Measurements from ENCODE around the gene IL22.

DNA sequence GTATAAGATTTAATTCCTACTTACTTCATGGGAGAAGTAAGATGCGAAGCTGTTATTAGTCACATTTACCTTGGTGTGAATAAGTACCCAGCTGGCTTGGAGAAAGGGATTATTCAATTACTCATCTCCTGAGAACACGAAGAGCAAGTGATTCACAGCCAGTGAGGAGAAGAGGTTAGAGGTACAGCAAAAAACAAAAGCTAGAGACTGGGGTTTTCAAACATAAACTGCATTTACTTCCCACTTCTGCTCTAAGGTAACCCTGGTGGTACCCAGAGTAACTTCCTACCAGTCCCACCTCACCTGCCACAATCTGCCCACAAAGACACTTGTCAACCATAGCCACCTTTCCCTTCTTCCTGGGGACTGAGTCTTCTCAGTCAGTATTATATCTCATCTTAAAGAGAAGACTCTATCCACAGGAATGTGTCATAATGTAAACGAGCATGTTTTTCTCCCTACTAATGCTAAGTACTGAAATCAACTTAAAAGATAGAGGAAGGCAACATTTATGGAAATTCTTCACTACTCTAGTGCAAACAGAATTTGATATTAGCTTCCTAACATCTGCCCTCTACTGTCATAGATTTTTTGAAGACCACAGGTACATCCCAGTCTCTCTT lies 6.0 kb upstream of the IL22 start:
- TF ChIP-seq POU5F1 (IDR thresholded peaks at IDR 0.05; ENCODE audit: borderline replicate concordance, low read depth, low read length, partially characterized antibody) (no peak), EZH2 (IDR thresholded peaks at IDR 0.05; ENCODE audit: borderline replicate concordance, low read depth, low read length) (no peak), ZEB2 (IDR thresholded peaks at IDR 0.05) (no peak), NFE2L1 (tag; IDR thresholded peaks at IDR 0.05; ENCODE audit: borderline replicate concordance, low read depth) (no peak), DPF2 (IDR thresholded peaks at IDR 0.05) (no peak), HNRNPL (IDR thresholded peaks at IDR 0.05; ENCODE audit: low read depth, low read length) (no peak), SMARCA5 (IDR thresholded peaks at IDR 0.05) (no peak)
- TF ChIP-seq, protein P1, sequence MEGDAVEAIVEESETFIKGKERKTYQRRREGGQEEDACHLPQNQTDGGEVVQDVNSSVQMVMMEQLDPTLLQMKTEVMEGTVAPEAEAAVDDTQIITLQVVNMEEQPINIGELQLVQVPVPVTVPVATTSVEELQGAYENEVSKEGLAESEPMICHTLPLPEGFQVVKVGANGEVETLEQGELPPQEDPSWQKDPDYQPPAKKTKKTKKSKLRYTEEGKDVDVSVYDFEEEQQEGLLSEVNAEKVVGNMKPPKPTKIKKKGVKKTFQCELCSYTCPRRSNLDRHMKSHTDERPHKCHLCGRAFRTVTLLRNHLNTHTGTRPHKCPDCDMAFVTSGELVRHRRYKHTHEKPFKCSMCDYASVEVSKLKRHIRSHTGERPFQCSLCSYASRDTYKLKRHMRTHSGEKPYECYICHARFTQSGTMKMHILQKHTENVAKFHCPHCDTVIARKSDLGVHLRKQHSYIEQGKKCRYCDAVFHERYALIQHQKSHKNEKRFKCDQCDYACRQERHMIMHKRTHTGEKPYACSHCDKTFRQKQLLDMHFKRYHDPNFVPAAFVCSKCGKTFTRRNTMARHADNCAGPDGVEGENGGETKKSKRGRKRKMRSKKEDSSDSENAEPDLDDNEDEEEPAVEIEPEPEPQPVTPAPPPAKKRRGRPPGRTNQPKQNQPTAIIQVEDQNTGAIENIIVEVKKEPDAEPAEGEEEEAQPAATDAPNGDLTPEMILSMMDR (IDR thresholded peaks at IDR 0.05 in 2 of 3, conservative IDR thresholded peaks at IDR 0.05 in 1 of 3; ENCODE audit: insufficient read depth in 2 of 3, low read depth in 1 of 3, low read length in 3 of 3) = no peak
- TF ChIP-seq, protein P2, sequence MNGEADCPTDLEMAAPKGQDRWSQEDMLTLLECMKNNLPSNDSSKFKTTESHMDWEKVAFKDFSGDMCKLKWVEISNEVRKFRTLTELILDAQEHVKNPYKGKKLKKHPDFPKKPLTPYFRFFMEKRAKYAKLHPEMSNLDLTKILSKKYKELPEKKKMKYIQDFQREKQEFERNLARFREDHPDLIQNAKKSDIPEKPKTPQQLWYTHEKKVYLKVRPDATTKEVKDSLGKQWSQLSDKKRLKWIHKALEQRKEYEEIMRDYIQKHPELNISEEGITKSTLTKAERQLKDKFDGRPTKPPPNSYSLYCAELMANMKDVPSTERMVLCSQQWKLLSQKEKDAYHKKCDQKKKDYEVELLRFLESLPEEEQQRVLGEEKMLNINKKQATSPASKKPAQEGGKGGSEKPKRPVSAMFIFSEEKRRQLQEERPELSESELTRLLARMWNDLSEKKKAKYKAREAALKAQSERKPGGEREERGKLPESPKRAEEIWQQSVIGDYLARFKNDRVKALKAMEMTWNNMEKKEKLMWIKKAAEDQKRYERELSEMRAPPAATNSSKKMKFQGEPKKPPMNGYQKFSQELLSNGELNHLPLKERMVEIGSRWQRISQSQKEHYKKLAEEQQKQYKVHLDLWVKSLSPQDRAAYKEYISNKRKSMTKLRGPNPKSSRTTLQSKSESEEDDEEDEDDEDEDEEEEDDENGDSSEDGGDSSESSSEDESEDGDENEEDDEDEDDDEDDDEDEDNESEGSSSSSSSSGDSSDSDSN (IDR thresholded peaks at IDR 0.05; ENCODE audit: borderline replicate concordance in 1 of 2, low read depth in 2 of 2, low read length in 2 of 2) = no peak
- TF ChIP-seq, protein P3, sequence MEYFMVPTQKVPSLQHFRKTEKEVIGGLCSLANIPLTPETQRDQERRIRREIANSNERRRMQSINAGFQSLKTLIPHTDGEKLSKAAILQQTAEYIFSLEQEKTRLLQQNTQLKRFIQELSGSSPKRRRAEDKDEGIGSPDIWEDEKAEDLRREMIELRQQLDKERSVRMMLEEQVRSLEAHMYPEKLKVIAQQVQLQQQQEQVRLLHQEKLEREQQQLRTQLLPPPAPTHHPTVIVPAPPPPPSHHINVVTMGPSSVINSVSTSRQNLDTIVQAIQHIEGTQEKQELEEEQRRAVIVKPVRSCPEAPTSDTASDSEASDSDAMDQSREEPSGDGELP (CRISPR knock-in tag; IDR thresholded peaks at IDR 0.05; ENCODE audit: borderline replicate concordance) = no peak
- TF ChIP-seq, protein P4, sequence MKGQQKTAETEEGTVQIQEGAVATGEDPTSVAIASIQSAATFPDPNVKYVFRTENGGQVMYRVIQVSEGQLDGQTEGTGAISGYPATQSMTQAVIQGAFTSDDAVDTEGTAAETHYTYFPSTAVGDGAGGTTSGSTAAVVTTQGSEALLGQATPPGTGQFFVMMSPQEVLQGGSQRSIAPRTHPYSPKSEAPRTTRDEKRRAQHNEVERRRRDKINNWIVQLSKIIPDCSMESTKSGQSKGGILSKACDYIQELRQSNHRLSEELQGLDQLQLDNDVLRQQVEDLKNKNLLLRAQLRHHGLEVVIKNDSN (CRISPR knock-in tag; IDR thresholded peaks at IDR 0.05) = no peak
- TF ChIP-seq, protein P5, sequence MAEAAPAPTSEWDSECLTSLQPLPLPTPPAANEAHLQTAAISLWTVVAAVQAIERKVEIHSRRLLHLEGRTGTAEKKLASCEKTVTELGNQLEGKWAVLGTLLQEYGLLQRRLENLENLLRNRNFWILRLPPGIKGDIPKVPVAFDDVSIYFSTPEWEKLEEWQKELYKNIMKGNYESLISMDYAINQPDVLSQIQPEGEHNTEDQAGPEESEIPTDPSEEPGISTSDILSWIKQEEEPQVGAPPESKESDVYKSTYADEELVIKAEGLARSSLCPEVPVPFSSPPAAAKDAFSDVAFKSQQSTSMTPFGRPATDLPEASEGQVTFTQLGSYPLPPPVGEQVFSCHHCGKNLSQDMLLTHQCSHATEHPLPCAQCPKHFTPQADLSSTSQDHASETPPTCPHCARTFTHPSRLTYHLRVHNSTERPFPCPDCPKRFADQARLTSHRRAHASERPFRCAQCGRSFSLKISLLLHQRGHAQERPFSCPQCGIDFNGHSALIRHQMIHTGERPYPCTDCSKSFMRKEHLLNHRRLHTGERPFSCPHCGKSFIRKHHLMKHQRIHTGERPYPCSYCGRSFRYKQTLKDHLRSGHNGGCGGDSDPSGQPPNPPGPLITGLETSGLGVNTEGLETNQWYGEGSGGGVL (CRISPR knock-in tag; IDR thresholded peaks at IDR 0.05) = no peak
